Activated CD8-positive, alpha-beta memory T cell treated with anti-CD3 and anti-CD28 coated beads, Interleukin-2, amount 50 U/mL, for 48 hours (primary cell): ENCODE results near the gene ISL1.

Experiments
- DNase-seq: peaks from one replicate; pipeline ENCODE4 v3.0.0-alpha.2; 2020

ISL1 gene

GRCh38 chr5:51383131-51384121, at the start of gene ISL1:
Gene ISL1 (plus strand): TSS chr5:51383448. CDS start chr5:51383672, 224 bp downstream.
- DNase-seq: no peak

- DNase-seq: no peak
Observed at GRCh38 chr5:51336878-51337277, 46.4 kb upstream of the ISL1 start.

DNA sequence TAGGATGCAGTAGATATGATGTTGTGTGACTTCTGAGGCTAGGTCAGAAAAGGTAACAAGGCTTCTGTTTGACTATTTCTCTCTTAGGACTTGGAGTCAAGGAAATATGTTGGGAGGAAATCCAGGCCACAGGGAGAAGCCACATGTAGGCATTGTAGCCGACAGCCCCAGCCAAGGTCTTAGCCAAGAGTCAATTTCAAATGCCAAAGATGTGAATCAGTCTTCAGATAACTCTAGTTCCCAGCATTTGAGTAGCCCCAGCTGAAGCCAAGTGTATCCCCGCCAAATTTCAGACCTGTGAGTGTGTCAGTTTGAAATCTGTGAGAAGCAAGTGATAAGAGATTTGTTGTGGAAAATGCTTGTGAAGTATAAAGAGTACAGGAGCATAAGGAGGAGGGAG, 38.1 kb upstream of the ISL1 start:
- no peak for DNase-seq

GRCh38 chr5:51347157-51347556, 36.1 kb upstream of the ISL1 start:
- DNase-seq: no peak

GRCh38 chr5:51347704-51348103, 35.5 kb upstream of the ISL1 start:
- no peak for DNase-seq

GRCh38 chr5:51371052-51371451, 12.2 kb upstream of the ISL1 start:
- no peak for DNase-seq

DNA sequence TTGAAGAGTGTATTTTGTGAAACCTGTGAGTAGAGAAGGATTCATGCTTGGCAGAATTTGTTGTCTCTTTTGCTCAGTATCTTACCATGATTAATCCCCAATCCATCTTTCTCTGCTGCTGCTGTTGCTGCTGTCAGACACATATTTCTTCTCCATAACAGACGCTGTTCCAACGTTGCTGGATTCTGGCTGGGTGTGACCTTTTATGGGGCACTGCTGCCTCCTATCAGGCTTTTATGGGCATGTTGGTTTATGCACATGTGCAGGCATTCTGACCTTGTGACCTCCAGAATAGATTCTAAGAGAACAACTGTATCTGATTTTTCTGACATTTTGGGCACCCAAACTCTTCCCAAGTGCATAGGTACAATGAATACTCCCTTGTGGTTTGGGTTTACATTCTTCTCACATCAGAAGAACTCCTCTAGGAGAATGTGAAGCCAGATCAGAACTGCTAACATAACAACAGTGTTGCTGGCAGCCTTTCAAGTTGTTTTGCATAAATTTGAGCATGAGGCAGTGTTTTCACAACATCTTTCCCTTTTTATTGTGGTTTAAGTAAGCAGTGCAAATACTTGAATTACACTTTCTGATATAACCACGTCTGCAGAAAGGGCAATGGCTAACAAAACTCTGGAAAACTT, 9.2 kb upstream of the ISL1 start:
- DNase-seq: no peak

GRCh38 chr5:51375084-51375483, 8.2 kb upstream of the ISL1 start:
- DNase-seq: no peak

GRCh38 chr5:51376509-51376908, 6.7 kb upstream of the ISL1 start:
- no peak for DNase-seq

DNA sequence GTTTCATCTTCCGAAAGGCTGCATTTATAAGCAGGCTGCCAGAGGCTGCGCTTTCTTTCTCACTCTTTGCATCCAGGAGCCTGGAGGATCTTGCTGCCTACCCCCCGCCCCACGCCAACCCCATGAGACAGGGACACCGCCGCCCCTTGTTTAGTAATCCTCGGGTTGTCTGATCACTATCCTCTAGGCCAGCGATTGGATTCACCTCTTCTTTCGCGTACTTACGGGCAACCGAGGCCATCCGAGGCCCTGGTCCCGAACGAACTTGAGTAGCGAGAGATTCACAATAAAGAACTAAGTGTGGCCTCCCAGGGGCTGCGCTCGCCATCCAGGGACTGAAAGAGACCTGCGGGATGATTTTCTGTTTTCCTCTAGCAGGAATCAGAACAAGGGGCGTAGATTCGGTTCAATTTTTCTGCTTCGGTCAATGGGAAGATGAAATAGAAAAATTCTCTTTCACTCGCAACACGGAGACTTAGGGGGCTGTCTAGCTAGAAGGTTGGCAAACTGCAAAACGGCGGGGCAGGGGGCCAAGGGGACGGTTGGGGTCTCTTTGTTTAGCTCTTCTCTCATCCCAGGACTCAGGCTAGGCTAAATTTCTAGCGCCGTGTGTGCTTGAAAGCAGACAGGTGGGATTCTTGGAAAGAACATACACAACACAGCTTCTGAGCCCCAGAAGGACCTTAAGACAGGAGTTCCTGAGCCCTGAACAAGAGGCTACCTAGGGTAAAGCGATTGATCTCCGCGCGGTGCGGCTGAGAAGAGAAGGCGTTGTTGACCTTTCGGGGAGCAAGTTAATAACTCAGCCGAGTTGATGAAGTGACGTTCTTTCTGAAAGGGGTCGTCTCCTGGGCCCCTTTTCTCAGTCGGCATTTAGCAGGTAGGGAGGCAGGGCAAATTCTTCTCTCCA, 5.8 kb upstream of the ISL1 start:
- DNase-seq: no peak

DNA sequence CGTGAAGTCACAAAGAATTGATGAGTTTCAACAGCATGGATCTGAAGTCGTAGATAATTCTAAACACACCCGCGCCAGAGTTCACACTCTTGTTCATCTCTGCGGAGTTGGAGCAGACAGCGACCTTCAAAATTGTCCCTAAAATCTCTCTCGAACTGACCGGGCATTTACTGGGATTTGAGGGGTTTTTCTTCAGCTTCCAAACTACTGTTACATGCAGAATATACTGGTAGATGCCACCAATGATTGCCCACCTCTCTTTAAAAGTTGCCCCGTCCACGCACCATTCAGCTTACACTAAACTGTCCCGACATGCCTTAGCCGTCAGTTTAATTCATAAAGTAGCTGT, 5.2 kb upstream of the ISL1 start:
- no peak for DNase-seq

- no peak for DNase-seq
Observed at GRCh38 chr5:51378448-51379330, 4.6 kb upstream of the ISL1 start.

- no peak for DNase-seq
Observed at GRCh38 chr5:51379331-51379700, 3.9 kb upstream of the ISL1 start.

DNA sequence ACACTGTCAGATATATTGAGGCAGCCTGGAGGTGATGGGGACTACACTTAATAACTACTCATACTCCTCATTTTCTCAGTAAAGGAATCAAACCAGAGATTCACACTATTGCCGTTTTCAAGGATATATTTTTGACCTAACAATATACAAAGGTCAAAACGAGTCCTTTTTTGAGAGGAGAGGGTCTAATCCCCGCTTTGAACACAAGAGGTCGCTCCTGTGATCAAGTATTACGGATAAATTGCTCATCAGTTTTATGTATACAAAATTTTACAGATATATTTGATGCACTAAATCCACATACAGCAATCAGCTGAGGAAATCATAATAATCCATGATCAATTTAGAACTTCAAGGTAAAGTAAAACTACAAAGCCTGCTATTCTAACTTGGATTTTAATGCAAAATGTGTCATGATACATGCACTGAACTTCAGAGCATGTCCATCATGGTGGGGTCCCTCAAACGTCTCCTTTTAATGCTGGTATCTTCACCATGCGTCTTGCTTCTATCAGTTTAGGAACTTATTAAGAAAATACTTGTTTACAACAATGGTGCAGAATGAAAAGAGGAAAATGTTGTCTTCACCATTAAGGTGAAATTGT, 2.5 kb upstream of the ISL1 start:
- DNase-seq: no peak

DNA sequence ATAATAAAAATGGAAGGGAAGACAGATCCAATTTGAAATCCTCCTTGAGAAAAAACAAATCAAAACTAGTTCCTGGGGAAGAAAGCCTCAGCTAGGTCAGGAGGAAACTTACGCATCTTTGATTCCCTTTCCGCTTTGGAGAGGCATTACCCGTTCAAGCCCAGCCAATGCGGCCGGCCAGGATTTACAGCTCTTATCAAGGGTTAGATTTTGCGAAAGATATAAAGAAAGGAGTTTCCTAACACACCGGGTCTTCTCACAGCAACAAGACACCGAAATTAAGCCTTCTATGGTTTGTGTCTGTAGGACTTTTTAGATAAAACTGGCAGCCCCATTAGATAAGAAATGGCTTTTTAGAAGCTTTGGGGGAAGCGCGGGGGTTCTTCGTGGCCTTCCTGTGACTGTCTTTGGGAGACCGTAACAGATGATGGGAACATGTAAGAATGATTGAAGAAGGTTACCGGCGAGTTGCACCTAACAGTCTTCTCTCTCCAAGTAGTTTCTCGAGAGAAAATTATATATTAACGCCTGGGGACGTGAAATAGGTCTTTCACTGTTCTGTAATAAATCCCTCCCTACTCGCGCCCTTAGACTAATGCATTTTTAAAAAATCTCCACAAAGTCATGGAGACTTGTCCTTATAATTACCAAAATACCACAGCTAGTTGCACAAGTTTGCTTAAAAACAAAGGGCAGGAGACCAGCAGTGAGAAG, 1.3 kb upstream of the ISL1 start:
- no peak for DNase-seq

GRCh38 chr5:51382521-51383130, 622 bp upstream of the ISL1 start:
- DNase-seq: no peak

- no peak for DNase-seq
Observed at GRCh38 chr5:51384281-51384840, 1.1 kb downstream of the ISL1 start.

GRCh38 chr5:51385216-51385615, 2.0 kb downstream of the ISL1 start:
- DNase-seq: no peak

GRCh38 chr5:51386916-51387883, 4.0 kb downstream of the ISL1 start:
- DNase-seq: no peak
